Transverse colon (tissue), 4 donors: ENCODE data around the gene XRCC6.

Experiments used
- EP300 ChIP-seq: sonication (generic); formaldehyde crosslinking; IDR thresholded peaks from one replicate; pipeline ENCODE4 v1.6.1; 2017; ENCODE audit warnings: antibody characterized with exemption, low read depth
- POLR2A ChIP-seq: fragments of 450-650 bp; IDR thresholded peaks from one replicate; pipeline ENCODE4 v1.6.1; 2016; ENCODE audit warnings: antibody characterized with exemption, mild to moderate bottlenecking, moderate library complexity
- POLR2AphosphoS5 ChIP-seq, 3 donors: sonication (generic); formaldehyde crosslinking; IDR thresholded peaks; one replicate each; pipeline ENCODE4 v1.6.1; 2016; ENCODE audit warnings: antibody characterized with exemption in 3 of 3
- TF ChIP-seq, protein P1 (sequence below), 5 experiments: fragments of 200-600 bp in 3 of 5; fragments of 450-650 bp in 2 of 5; sonication (generic) in 3 of 5; IDR thresholded peaks; 1 replicate in 2 of 5; 2 replicates in 3 of 5; pipeline ENCODE4 v1.5.1; 2016 to 2017; ENCODE audit warnings: antibody characterized with exemption in 5 of 5, inconsistent platforms in 3 of 5, mild to moderate bottlenecking in 2 of 5, moderate library complexity in 1 of 5

- TF ChIP-seq, protein P1, sequence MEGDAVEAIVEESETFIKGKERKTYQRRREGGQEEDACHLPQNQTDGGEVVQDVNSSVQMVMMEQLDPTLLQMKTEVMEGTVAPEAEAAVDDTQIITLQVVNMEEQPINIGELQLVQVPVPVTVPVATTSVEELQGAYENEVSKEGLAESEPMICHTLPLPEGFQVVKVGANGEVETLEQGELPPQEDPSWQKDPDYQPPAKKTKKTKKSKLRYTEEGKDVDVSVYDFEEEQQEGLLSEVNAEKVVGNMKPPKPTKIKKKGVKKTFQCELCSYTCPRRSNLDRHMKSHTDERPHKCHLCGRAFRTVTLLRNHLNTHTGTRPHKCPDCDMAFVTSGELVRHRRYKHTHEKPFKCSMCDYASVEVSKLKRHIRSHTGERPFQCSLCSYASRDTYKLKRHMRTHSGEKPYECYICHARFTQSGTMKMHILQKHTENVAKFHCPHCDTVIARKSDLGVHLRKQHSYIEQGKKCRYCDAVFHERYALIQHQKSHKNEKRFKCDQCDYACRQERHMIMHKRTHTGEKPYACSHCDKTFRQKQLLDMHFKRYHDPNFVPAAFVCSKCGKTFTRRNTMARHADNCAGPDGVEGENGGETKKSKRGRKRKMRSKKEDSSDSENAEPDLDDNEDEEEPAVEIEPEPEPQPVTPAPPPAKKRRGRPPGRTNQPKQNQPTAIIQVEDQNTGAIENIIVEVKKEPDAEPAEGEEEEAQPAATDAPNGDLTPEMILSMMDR (IDR thresholded peaks at IDR 0.05), result no peak
- TF ChIP-seq EP300 (no peak), POLR2A (no peak), POLR2AphosphoS5 (IDR thresholded peaks at IDR 0.05) (no peak)
Observed at GRCh38 chr22:41690476-41690875, 69.4 kb downstream of the XRCC6 start.
